Adipocyte (in vitro differentiated cells): ENCODE data around the gene GPR171.
"Not testable (repeated sequence)": the region's sequence is repeated elsewhere in the genome, so short reads cannot be mapped to it uniquely, and the experiment has no call there.

ENCODE experiments used
- DNase-seq: peaks from one replicate; pipeline ENCODE4 v3.0.0-alpha.2; 2015; ENCODE audit warnings: low read depth
- H3K27me3 ChIP-seq: replicated peaks from 2 replicates; pipeline ENCODE4 v1.7.0; 2013; ENCODE audit warnings: mild to moderate bottlenecking, low read length, moderate library complexity; ENCODE audit not compliant: control insufficient read depth, insufficient read depth
- H3K36me3 ChIP-seq: 2 replicates; pipeline ENCODE4 v1.7.0; 2013; ENCODE audit warnings: low read length, mild to moderate bottlenecking, moderate library complexity; ENCODE audit not compliant: control insufficient read depth, insufficient read depth, severe bottlenecking
- H3K4me1 ChIP-seq: 2 replicates; pipeline ENCODE4 v1.7.0; 2013; ENCODE audit warnings: mild to moderate bottlenecking, low read length, moderate library complexity; ENCODE audit not compliant: control insufficient read depth, insufficient read depth
- H3K4me3 ChIP-seq: 2 replicates; pipeline ENCODE4 v1.7.0; 2013; ENCODE audit warnings: mild to moderate bottlenecking, low read length, moderate library complexity
- H3K9ac ChIP-seq: 2 replicates; pipeline ENCODE4 v1.7.0; 2013; ENCODE audit warnings: mild to moderate bottlenecking, low read length, moderate library complexity
- H3K9me3 ChIP-seq: 2 replicates; pipeline ENCODE4 v1.7.0; 2013; ENCODE audit warnings: mild to moderate bottlenecking, low read length, moderate library complexity; ENCODE audit not compliant: control insufficient read depth

GPR171 gene, protein sequence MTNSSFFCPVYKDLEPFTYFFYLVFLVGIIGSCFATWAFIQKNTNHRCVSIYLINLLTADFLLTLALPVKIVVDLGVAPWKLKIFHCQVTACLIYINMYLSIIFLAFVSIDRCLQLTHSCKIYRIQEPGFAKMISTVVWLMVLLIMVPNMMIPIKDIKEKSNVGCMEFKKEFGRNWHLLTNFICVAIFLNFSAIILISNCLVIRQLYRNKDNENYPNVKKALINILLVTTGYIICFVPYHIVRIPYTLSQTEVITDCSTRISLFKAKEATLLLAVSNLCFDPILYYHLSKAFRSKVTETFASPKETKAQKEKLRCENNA

DNA sequence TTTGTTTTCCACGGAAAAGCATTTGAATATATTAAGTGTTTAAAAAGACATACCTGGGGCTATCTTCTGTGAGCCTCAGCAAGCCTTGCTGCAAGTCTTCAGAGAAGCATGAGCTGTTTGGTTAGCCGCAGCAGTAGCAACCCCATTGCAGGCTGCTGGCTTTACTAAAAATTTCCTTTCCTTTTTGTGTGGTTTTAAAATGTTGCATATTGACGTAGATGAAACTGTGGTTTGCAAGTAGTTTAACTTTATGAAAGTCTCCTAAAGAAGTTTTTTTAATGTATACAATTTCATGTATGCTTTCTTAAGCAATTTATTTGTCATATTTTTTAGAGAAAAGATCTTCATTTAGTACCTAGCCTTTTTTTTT, at the start of gene GPR171:
Gene GPR171, minus strand, starts transcription at position 166 of the 370 bp plus-strand sequence. CDS start 3,830 bp downstream, outside the sequence.
- no peaks in the 10 kb centered on the region for H3K36me3 ChIP-seq
- no peak within 1 kb of the TSS for H3K4me3 ChIP-seq
- H3K9ac ChIP-seq, result no peak within 1 kb of the TSS
- no peaks in the 10 kb centered on the region for H3K27me3 ChIP-seq
- peaks cover 13% of the 10 kb centered on the region for H3K4me1 ChIP-seq
- no peaks in the 10 kb centered on the region for H3K9me3 ChIP-seq
- DNase-seq, result no peak

DNA sequence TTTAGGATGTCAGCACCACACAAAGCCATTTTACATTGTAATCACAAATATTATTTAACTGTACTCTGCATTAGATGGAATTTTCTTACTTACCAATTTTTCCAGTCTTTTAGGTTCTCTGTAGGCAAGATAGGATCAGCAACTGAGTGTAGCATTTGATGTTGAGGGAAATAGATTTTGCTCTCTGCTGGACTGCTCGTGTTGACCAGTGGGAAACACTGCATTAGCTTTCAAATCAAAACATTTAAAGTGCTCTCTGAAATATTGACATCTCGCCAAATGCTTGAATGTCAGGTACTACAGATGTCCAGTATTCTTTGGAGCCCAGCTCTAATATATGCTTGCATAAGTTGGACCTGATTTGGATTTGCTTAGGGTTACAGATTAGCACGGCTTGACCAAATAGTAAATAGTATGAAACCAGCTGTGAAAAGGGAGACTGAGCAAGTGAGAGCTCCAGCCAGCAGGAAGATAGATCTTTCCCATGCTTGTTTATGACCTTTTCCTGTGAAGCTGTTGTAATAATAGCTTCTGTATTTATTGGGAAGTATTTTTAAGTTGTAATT, 45.8 kb upstream of the GPR171 start:
- H3K36me3 ChIP-seq, result no peaks in the 10 kb centered on the region
- H3K27me3 ChIP-seq, result peaks cover 4% of the 10 kb centered on the region
- no peak for DNase-seq
- H3K4me3 ChIP-seq, result no peak overlapping the region
- no peaks in the 10 kb centered on the region for H3K4me1 ChIP-seq
- H3K9me3 ChIP-seq, result no peaks in the 10 kb centered on the region
- no peak overlapping the region for H3K9ac ChIP-seq

DNA sequence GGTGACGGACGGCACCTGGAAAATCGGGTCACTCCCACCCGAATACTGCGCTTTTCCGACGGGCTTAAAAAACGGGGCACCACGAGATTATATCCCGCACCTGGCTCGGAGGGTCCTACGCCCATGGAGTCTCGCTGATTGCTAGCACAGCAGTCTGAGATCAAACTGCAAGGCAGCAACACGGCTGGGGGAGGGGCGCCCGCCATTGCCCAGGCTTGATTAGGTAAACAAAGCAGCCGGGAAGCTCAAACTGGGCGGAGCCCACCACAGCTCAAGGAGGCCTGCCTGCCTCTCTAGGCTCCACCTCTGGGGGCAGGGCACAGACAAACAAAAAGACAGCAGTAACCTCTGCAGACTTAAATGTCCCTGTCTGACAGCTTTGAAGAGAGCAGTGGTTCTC, 39.0 kb upstream of the GPR171 start:
- H3K27me3 ChIP-seq, H3K4me1 ChIP-seq, H3K36me3 ChIP-seq, H3K4me3 ChIP-seq, H3K9ac ChIP-seq, H3K9me3 ChIP-seq, DNase-seq: not testable (repeated sequence)

DNA sequence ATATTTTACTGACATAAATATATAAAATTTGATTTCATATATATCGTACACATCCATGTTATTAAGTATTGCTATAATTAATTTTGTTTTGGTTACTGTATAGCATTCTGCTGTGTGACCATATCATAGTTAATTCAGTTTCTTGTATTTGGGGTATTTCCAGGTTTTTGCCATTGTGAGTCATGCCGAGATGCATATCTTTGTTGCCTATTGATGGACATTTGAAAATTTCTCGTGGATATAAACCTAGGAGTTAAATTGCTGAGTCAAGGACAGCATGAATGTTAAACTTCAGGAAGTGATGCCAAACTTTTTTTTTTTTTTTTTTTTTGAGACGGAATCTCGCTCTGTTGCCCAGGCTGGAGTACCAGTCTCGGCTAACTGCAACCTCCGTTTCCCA, 33.7 kb upstream of the GPR171 start:
- no peaks in the 10 kb centered on the region for H3K36me3 ChIP-seq
- no peaks in the 10 kb centered on the region for H3K27me3 ChIP-seq
- no peaks in the 10 kb centered on the region for H3K9me3 ChIP-seq
- H3K4me1 ChIP-seq, result no peaks in the 10 kb centered on the region
- DNase-seq, result no peak
- no peak overlapping the region for H3K4me3 ChIP-seq
- H3K9ac ChIP-seq, result no peak overlapping the region

DNA sequence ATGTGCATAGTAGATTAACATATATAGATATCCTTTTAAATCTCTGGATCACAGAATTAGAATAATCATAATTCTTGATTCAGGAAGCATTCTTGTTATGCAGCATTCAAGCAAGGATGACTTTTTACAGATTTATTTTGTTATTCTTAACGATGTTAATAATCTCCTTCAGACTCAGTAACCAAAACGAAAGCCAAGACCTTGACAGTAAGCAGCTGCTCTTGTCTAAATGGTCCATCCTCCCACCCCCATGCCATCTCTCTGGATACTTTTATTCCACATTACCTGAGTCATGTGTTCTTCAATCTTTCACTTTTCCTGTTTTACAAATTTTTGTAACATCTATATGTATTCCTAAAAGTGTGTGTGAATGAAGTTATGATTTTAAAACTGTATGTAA, 33.3 kb upstream of the GPR171 start:
- Histone ChIP-seq H3K4me3 (no peak overlapping the region), H3K27me3 (no peaks in the 10 kb centered on the region), H3K4me1 (no peaks in the 10 kb centered on the region), H3K36me3 (no peaks in the 10 kb centered on the region), H3K9me3 (no peaks in the 10 kb centered on the region), H3K9ac (no peak overlapping the region)
- DNase-seq, result no peak

DNA sequence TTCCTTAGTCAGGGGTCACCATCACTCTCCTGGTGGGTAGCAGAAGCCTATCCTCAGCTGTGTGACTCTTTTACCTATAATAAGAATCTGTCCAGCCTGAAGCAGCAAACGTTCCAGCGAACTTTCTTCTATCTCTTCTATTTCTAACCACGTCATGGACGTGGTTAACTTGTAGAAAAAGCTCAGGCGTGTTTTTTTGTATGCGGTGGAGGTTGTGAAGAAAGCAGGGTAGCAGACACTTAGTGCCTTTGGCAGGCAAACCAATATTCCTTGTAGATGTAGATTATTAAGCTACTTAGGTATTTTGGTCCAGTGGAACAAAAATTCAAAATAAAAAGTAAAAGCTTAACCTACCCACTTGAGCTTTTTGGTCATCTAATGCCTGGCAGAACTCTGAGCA, 31.8 kb upstream of the GPR171 start:
- H3K27me3 ChIP-seq, result no peaks in the 10 kb centered on the region
- H3K9ac ChIP-seq, result no peak overlapping the region
- H3K4me3 ChIP-seq, result no peak overlapping the region
- no peaks in the 10 kb centered on the region for H3K4me1 ChIP-seq
- no peaks in the 10 kb centered on the region for H3K9me3 ChIP-seq
- DNase-seq, result no peak
- no peaks in the 10 kb centered on the region for H3K36me3 ChIP-seq

DNA sequence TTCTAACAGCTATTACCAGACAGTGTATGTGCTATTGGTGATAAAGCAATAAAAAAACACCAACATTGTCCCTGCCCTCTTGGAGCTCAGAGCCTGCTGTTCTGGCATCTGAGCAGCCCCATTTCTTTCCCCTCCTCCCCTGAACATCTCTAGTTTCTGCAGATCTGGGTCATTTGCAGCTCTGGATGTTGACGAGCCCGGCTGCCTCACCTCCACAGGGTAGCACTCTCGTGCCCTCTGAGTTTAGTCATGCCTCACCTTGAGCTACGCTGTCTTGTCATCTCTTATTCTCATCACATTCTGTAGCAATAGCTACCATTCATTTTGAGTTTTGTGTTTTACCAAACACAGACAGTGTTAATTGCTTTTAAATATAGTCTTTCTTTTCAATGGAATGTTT, 30.0 kb upstream of the GPR171 start:
- Histone ChIP-seq H3K36me3 (no peaks in the 10 kb centered on the region), H3K9ac (no peak overlapping the region), H3K9me3 (no peaks in the 10 kb centered on the region), H3K27me3 (no peaks in the 10 kb centered on the region), H3K4me1 (peaks cover 10% of the 10 kb centered on the region), H3K4me3 (no peak overlapping the region)
- DNase-seq, result no peak

DNA sequence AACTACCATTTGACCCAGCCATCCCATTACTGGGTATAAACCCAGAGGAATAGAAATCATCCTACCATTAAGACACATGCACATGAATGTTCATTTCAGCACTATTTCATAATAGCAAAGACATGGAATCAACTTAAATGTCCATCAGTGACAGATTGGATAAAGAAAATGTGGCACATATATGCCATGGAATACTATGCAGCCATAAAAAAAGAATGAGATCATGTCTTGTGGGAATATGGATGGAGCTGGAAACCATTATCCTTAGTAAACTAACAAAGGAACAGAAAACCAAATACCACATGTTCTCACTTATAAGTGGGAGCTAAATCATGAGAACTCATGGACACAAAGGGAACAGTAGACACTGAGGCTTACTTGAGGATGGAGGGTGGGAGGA, 29.4 kb upstream of the GPR171 start:
- not testable (repeated sequence) for H3K4me3 ChIP-seq, H3K27me3 ChIP-seq, H3K9me3 ChIP-seq, H3K36me3 ChIP-seq, DNase-seq, H3K9ac ChIP-seq
- H3K4me1 ChIP-seq, result peaks cover 15% of the 10 kb centered on the region

DNA sequence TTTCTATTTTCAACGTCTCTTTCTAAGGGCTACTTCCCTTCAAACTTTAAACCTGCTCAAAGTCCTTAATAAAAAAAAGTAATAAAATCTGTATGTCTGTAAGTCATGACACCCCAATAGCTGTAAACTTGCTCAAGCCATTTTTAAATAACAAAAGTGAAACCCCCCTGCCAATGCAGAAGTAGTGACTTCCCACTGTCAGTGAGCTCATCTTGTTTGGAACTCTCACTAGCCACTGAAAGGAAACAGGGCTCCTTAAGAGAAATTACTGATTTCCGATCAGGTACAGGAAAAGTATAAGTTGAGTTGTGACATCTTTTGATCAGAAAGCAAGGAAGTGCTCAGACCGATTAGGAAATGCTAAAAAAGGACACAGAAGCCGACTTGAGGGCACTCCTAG, 27.6 kb upstream of the GPR171 start:
- no peaks in the 10 kb centered on the region for H3K27me3 ChIP-seq
- H3K9me3 ChIP-seq, result no peaks in the 10 kb centered on the region
- H3K4me3 ChIP-seq, result no peak overlapping the region
- H3K4me1 ChIP-seq, result peaks cover 19% of the 10 kb centered on the region
- no peak overlapping the region for H3K9ac ChIP-seq
- no peak for DNase-seq
- H3K36me3 ChIP-seq, result no peaks in the 10 kb centered on the region

DNA sequence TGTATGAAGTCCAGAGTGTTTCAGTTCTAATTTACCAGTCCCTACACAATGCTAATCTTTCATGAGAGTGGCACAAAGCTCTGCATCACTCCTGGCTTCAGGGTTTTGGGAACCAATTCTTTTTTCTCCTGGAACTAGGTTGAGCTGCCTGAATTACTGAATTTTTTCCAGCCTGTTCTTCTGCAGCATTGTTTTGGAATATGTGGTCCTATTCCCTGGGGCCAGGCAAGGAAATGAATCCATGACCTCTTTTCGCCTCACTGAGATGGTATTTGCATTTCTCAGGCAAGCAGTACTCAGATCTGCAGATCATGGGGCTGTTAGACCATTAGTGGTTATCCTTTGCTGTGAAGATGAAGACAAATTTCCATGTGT, 25.6 kb upstream of the GPR171 start:
- no peaks in the 10 kb centered on the region for H3K27me3 ChIP-seq
- peaks cover 19% of the 10 kb centered on the region for H3K4me1 ChIP-seq
- H3K9ac ChIP-seq, result peak overlapping the region; percentile 12
- H3K36me3 ChIP-seq, result no peaks in the 10 kb centered on the region
- peak; percentile 67 for DNase-seq
- no peaks in the 10 kb centered on the region for H3K9me3 ChIP-seq
- H3K4me3 ChIP-seq, result no peak overlapping the region

DNA sequence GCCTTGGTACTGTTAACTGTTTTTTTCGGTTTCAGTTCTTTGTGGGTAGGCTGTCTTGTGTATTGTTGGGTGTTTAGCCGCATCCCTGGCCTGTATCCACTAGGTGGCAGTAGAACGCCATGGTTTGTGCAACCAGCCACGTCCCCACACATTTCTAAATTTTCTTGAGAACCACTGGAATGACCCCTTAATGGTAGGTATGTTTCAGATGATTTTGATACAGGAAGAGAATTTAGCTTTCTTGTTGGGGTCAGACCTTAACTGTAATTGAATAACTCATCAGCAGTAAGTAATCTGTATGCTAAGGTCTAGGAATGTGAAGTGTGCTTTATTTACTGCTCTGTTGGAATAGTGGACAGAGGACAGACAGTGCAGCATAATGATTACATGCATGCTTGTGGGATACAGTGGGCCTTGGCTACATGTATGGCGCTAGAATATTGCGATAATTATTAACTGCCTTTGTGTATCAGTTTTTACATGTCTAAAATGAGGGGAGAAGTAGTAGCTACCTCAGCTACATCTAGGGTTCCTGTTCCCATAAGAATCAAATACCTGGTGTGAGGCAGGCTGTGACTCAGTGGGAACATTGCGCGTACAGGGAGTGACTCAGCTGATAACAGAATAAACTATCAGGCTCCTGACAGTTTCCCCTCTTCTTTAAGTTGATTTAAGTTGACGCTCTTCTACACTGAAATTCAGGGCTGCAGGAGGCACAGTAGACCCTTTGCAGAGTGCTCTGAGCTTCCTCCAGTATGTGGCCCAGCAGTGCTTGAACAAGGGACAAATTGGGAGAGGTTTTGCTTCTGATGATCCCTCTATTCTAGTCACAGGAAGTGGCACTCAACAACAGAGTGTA, 25.0 kb upstream of the GPR171 start:
- Histone ChIP-seq H3K9ac (peak overlapping the region; percentile 12), H3K27me3 (no peaks in the 10 kb centered on the region), H3K9me3 (no peaks in the 10 kb centered on the region), H3K4me1 (peaks cover 19% of the 10 kb centered on the region), H3K36me3 (no peaks in the 10 kb centered on the region), H3K4me3 (no peak overlapping the region)
- DNase-seq, result peak; percentile 89
